NT2/D1 (cell line): ENCODE measurements around the gene SLC16A12.
"Not testable (repeated sequence)": the region's sequence is repeated elsewhere in the genome, so short reads cannot be mapped to it uniquely, and the experiment has no call there.

ENCODE experiments used
- DNase-seq: peaks from one replicate; pipeline ENCODE4 v3.0.0-alpha.2; 2011; ENCODE audit warnings: low read depth, low spot score
- H3K27me3 ChIP-seq: 2 replicates; pipeline ENCODE4 v1.6.0; 2011; ENCODE audit warnings: mild to moderate bottlenecking; ENCODE audit not compliant: insufficient read length, insufficient read depth
- H3K36me3 ChIP-seq: 2 replicates; pipeline ENCODE4 v1.6.1; 2011; ENCODE audit warnings: mild to moderate bottlenecking, low read length, mixed read lengths; ENCODE audit not compliant: insufficient read depth, insufficient read length
- H3K4me1 ChIP-seq: 2 replicates; pipeline ENCODE4 v1.5.1; 2011; ENCODE audit not compliant: insufficient read depth, insufficient read length
- H3K4me3 ChIP-seq: 2 replicates; pipeline ENCODE4 v1.5.1; 2011; ENCODE audit warnings: low read depth; ENCODE audit not compliant: insufficient read length
- H3K9ac ChIP-seq: 2 replicates; pipeline ENCODE4 v1.6.0; 2011; ENCODE audit warnings: low read depth; ENCODE audit not compliant: insufficient read length
- H3K9me3 ChIP-seq: 2 replicates; pipeline ENCODE4 v1.5.1; 2011; ENCODE audit warnings: mild to moderate bottlenecking, low read length; ENCODE audit not compliant: insufficient read depth
- SUZ12 ChIP-seq: IDR thresholded peaks from 2 replicates; pipeline ENCODE4 v1.6.1; 2011; ENCODE audit not compliant: insufficient read length, insufficient read depth; ENCODE audit errors: extremely low read depth
- YY1 ChIP-seq: IDR thresholded peaks from 2 replicates; pipeline ENCODE4 v1.6.1; 2011; ENCODE audit not compliant: insufficient read length, insufficient read depth
- ZNF274 ChIP-seq: IDR thresholded peaks from 2 replicates; pipeline ENCODE4 v1.6.1; 2011; ENCODE audit warnings: mild to moderate bottlenecking, low read depth, low read length

SLC16A12 gene

DNA sequence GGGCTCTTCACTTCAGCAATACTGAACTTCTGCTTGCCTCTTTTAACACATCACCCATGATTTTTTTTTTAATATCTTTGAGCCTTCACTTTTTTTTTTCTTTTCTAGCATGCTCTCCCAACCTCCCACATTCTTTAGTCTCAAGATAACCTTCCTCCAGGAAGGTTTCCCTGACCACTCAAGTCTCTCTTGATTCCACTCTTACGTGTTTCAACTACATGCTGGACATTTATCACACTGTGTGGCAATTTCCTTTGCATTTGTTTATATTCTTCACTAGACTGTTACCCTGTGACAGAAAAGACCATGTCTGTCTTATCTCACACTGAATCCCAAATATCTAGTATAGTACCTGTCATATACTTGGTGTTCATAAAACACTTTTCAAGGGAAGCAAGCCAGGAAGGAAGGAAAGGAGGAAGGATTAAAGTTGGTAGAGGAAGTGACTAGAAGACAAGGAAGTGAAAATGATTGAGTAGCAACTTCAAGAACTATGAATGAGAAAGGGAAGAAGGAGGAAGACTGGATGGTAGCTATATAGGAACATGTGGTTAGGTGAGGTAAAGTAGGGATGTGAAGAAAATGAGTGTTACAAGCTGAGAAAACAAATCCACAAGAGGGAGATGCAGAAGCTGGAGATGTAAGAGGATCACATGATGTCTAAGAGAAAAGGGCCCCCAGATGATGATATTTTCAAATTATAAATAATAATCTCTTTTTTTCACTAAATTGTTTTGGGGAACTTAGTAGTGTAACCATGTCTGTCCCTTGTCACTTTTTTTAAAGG, 80.6 kb downstream of the SLC16A12 start:
- Histone ChIP-seq H3K4me1 (no peaks in the 10 kb centered on the region), H3K4me3 (no peak overlapping the region), H3K9ac (no peak overlapping the region), H3K27me3 (no peaks in the 10 kb centered on the region), H3K9me3 (no peaks in the 10 kb centered on the region), H3K36me3 (no peaks in the 10 kb centered on the region)
- TF ChIP-seq YY1 (no peak), ZNF274 (no peak), SUZ12 (no peak)
- DNase-seq, result no peak

DNA sequence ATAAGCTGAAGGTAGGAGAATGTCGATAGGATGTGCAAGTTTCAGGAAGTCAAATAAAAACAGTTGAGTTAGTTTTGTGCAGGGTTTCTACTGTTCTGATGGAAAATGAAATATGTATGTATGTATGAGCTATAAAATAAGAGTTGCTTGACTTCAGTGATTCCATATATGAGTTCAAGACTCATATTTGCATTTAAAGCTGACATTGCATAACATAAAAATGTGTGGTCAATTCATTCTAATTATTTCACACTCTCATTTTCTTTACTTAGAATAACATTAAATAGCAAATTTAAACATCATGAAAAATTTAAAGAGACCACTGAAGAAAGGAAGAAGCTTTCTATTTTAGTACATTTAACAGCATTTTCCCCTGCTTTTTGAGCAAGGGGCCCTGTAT, 83.2 kb downstream of the SLC16A12 start:
- no peak for DNase-seq
- H3K36me3 ChIP-seq, result no peaks in the 10 kb centered on the region
- H3K9me3 ChIP-seq, result no peaks in the 10 kb centered on the region
- H3K9ac ChIP-seq, result no peak overlapping the region
- no peaks in the 10 kb centered on the region for H3K4me1 ChIP-seq
- no peak overlapping the region for H3K4me3 ChIP-seq
- TF ChIP-seq ZNF274 (no peak), SUZ12 (no peak), YY1 (no peak)
- H3K27me3 ChIP-seq, result no peaks in the 10 kb centered on the region

GRCh38 chr10:89450901-89451300, 84.5 kb downstream of the SLC16A12 start:
- Histone ChIP-seq H3K9me3 (no peaks in the 10 kb centered on the region), H3K4me3 (no peak overlapping the region), H3K27me3 (no peaks in the 10 kb centered on the region), H3K36me3 (no peaks in the 10 kb centered on the region), H3K9ac (no peak overlapping the region), H3K4me1 (no peaks in the 10 kb centered on the region)
- no peak for DNase-seq
- TF ChIP-seq SUZ12, result no peak
- no peak for TF ChIP-seq ZNF274
- no peak for TF ChIP-seq YY1

- H3K27me3 ChIP-seq, H3K9me3 ChIP-seq, H3K4me3 ChIP-seq, DNase-seq, H3K4me1 ChIP-seq, H3K9ac ChIP-seq, H3K36me3 ChIP-seq: not testable (repeated sequence)
Measured at GRCh38 chr10:89444819-89445218, 90.6 kb downstream of the SLC16A12 start.

GRCh38 chr10:89442289-89442688, 93.1 kb downstream of the SLC16A12 start:
- Histone ChIP-seq H3K9me3 (peaks cover 5% of the 10 kb centered on the region; the same call in 1 of the 2 replicates), H3K36me3 (no peaks in the 10 kb centered on the region), H3K9ac (no peak overlapping the region), H3K4me1 (no peaks in the 10 kb centered on the region), H3K4me3 (no peak overlapping the region), H3K27me3 (no peaks in the 10 kb centered on the region)
- TF ChIP-seq ZNF274, result no peak
- TF ChIP-seq YY1, result no peak
- no peak for TF ChIP-seq SUZ12
- DNase-seq, result no peak

DNA sequence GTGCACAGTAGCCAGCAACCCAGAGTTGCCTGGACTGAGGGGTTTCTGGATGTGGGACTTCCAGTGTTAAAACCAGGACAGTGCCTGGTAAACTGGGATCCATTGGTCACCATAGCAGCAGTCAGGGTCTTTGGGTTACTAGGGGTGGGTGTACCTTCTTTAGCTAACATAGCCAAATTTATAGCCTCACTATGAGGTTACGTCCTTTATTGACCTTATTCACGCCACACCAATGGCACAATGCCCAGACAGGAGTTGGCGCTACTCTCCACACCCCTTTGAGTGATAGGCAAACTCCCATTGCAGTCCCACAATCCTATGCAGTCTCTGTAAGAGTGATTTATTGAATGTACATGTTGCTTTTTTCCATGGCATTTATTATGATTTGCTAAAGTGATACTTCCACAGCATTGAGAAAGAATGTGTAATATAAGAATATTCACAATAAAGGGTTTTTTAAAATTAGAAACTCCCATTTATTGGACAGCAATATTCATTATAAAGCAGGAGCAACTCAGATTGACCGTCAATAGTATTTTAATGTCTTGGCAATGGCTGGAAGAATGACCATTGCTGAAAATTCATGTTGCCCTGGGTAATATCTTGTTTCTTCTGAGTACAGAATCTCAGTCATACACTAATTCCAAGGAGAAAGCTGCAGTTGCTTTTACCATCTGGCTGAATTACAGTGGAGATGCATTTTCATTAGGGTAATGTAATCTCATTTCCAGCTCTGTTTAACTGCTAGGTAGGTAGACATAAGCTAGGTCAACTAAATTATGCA, 95.0 kb downstream of the SLC16A12 start:
- no peaks in the 10 kb centered on the region for H3K27me3 ChIP-seq
- H3K4me3 ChIP-seq, result no peak overlapping the region
- no peak for TF ChIP-seq YY1
- TF ChIP-seq ZNF274, result no peak
- TF ChIP-seq SUZ12, result no peak
- H3K9me3 ChIP-seq, result peaks cover 5% of the 10 kb centered on the region; the same call in 1 of the 2 replicates
- H3K4me1 ChIP-seq, result no peaks in the 10 kb centered on the region
- no peaks in the 10 kb centered on the region for H3K36me3 ChIP-seq
- H3K9ac ChIP-seq, result no peak overlapping the region
- no peak for DNase-seq

DNA sequence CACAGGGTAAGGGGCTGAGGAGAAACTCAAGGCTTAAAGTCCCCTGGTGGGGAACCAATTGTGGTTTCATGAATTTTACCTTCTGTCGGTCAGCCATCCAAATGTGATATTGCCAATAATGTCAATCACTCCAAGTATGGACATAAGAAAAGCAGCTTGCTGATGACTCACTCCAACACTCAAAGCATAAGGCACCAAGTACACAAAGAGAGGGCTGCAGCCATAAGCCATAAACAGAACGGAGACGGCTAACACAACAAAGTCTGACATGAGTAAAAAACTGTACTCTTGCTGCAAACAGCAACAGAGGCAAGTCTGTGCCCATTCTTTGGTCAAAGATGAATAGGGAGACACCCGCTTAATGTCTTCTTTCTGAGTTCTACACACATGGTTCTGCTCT, 96.9 kb downstream of the SLC16A12 start:
- no peak overlapping the region for H3K9ac ChIP-seq
- no peaks in the 10 kb centered on the region for H3K36me3 ChIP-seq
- no peaks in the 10 kb centered on the region for H3K27me3 ChIP-seq
- no peak overlapping the region for H3K4me3 ChIP-seq
- no peak for DNase-seq
- H3K4me1 ChIP-seq, result no peaks in the 10 kb centered on the region
- H3K9me3 ChIP-seq, result no peaks in the 10 kb centered on the region
- no peak for TF ChIP-seq SUZ12
- TF ChIP-seq ZNF274, result no peak
- no peak for TF ChIP-seq YY1
